Tibial artery (tissue), 4 donors: ENCODE data around the gene SLC39A11.

Source experiments
- DNase-seq, 2 donors: peaks; one replicate each; pipeline ENCODE4 v3.0.0-alpha.2; 2019
- H3K27ac ChIP-seq, 2 donors: fragments of 200-600 bp; sonication (generic) in 1 of 2; 1 replicate in 1 of 2; 2 replicates in 1 of 2; pipeline ENCODE4 v1.5.1; 2018 to 2019; ENCODE audit warnings: mild to moderate bottlenecking in 1 of 2
- H3K27me3 ChIP-seq, 2 donors: fragments of 200-600 bp; sonication (generic) in 1 of 2; one replicate each; pipeline versions ENCODE4 v1.5.1 to v1.6.0; 2016 to 2019
- H3K36me3 ChIP-seq, 3 donors: fragments of 200-600 bp; sonication (generic) in 2 of 3; one replicate each; pipeline ENCODE4 v1.5.1; 2016 to 2019; ENCODE audit warnings: mild to moderate bottlenecking in 2 of 3
- H3K4me1 ChIP-seq, 4 donors: fragments of 200-600 bp; sonication (generic) in 2 of 4; 1 replicate in 3 of 4; 2 replicates in 1 of 4; pipeline ENCODE4 v1.5.1; 2016 to 2019
- H3K4me3 ChIP-seq, 2 donors: fragments of 200-600 bp; sonication (generic) in 1 of 2; 1 replicate in 1 of 2; 2 replicates in 1 of 2; pipeline ENCODE4 v1.5.1; 2018 to 2019; ENCODE audit warnings: mild to moderate bottlenecking in 2 of 2
- H3K9me3 ChIP-seq, 3 donors: fragments of 200-600 bp; sonication (generic) in 1 of 3; one replicate each; pipeline ENCODE4 v1.5.1; 2016 to 2019
- CTCF ChIP-seq, 2 experiments: fragments of 200-600 bp in 1 of 2; fragments of 450-650 bp in 1 of 2; IDR thresholded peaks; one replicate each; pipeline ENCODE4 v1.5.1; 2017 to 2019; ENCODE audit warnings: antibody characterized with exemption in 2 of 2, mild to moderate bottlenecking in 1 of 2, moderate library complexity in 1 of 2
- intact Hi-C: fragments of 100-400 bp; cut with DNase I; formaldehyde crosslinking; loops from one replicate; pipeline ENCODE4 v1.15.0; 2023; ENCODE audit warnings: low total_unique reads

Gene SLC39A11

GRCh38 chr17:73039282-73039681 lies 53.2 kb downstream of the SLC39A11 start:
- intact Hi-C loops, result no loop called here

DNA sequence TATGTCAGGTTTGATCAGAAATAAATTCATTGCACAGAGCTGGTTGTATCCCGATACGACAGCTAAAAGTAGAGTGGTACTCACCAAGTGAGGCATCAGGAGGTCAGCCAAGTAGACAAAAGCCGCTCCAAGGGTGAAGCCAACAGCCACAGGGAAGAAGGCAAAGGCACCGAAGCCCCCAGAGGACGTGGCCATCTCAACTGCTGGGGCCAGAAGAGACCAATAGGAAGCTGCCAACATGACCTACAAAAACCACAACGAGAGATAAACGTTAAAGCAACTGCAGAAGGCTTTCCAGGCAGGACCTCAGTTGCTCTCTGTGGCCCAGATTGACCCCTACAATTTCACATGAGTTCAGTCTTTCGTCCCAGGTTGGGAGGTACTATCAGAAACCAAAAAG lies 61.0 kb downstream of the SLC39A11 start:
- Histone ChIP-seq H3K36me3 (peaks cover 5 to 24% (median 18%) of the 10 kb centered on the region in 3 donors), H3K27ac (no peak overlapping the region), H3K4me1 (no peaks in the 10 kb centered on the region), H3K27me3 (no peaks in the 10 kb centered on the region), H3K4me3 (no peak overlapping the region), H3K9me3 (no peaks in the 10 kb centered on the region)
- intact Hi-C loops, result no loop called here
- no peak for TF ChIP-seq CTCF (IDR thresholded peaks at IDR 0.05)
- no peak for DNase-seq

More at GRCh38 chr17:73039282-73039681, 53.2 kb downstream of the SLC39A11 start:
- Histone ChIP-seq H3K27me3 (no peaks in the 10 kb centered on the region), H3K27ac (no peak overlapping the region), H3K36me3 (no peaks in the 10 kb centered on the region), H3K4me1 (peaks cover 0 to 16% (median 12%) of the 10 kb centered on the region in 4 donors), H3K4me3 (no peak overlapping the region), H3K9me3 (no peaks in the 10 kb centered on the region)
- DNase-seq, result no peak
- TF ChIP-seq CTCF (IDR thresholded peaks at IDR 0.05), result no peak

- no peak for DNase-seq
- TF ChIP-seq CTCF (IDR thresholded peaks at IDR 0.05), result no peak
- Histone ChIP-seq H3K9me3 (no peaks in the 10 kb centered on the region), H3K4me3 (no peak overlapping the region), H3K36me3 (peaks cover 5 to 24% (median 18%) of the 10 kb centered on the region in 3 donors), H3K27ac (no peak overlapping the region), H3K4me1 (no peaks in the 10 kb centered on the region), H3K27me3 (no peaks in the 10 kb centered on the region)
- intact Hi-C loops, result no loop called here
Observed at GRCh38 chr17:73030995-73031394, 61.5 kb downstream of the SLC39A11 start.

- Histone ChIP-seq H3K4me1 (no peaks in the 10 kb centered on the region), H3K4me3 (no peak overlapping the region), H3K27me3 (no peaks in the 10 kb centered on the region), H3K9me3 (no peaks in the 10 kb centered on the region), H3K27ac (no peak overlapping the region), H3K36me3 (peaks cover 5 to 24% (median 18%) of the 10 kb centered on the region in 3 donors)
- TF ChIP-seq CTCF (IDR thresholded peaks at IDR 0.05), result no peak
- DNase-seq, result no peak
- intact Hi-C loops, result no loop called here
Observed at GRCh38 chr17:73030501-73030921, 62.0 kb downstream of the SLC39A11 start.

DNA sequence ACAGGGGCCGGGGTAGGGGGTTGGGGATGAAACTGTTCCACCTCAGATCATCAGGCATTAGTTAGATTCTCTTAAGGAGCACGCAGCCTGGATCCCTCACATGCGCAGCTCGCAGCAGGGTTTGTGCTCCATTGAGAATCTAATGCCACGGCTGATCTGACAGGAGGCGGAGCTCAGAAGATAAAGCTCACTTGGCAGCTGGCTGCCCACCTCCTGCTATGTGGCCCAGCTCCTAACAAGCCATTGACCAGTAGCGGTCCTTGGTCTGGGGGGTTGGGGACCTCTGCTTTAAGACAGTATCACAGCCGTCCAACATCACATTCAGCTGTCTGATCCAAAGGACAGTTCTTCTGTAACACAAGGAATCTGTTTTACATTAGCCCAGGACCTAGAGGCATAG lies 62.5 kb downstream of the SLC39A11 start:
- intact Hi-C loops, result no loop called here
- Histone ChIP-seq H3K36me3 (peaks cover 5 to 24% (median 18%) of the 10 kb centered on the region in 3 donors), H3K27ac (no peak overlapping the region), H3K4me1 (no peaks in the 10 kb centered on the region), H3K4me3 (no peak overlapping the region), H3K27me3 (no peaks in the 10 kb centered on the region), H3K9me3 (no peaks in the 10 kb centered on the region)
- no peak for DNase-seq
- TF ChIP-seq CTCF (IDR thresholded peaks at IDR 0.05), result no peak

DNA sequence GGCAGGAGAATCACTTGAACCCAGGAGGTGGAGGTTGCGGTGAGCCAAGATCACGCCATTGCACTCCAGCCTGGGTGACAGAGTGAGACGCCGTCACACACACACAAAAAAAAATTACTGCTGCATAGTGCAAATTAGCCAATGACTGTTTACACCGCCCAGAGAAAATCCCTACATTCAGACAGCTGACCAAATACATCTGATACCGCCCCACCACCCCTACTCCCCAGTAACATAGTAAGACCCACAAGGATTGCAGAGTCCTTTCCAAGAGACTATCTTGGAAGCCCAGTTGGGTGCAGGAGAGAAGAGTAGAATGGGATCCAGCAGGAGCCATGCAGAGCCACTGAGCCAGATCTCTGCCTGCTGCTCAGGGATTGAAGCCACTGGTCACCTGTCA lies 63.5 kb downstream of the SLC39A11 start:
- no peaks in the 10 kb centered on the region for H3K27me3 ChIP-seq
- no peak for DNase-seq
- H3K4me3 ChIP-seq, result no peak overlapping the region
- H3K27ac ChIP-seq, result no peak overlapping the region
- no peaks in the 10 kb centered on the region for H3K4me1 ChIP-seq
- H3K36me3 ChIP-seq, result peaks cover 5 to 24% (median 18%) of the 10 kb centered on the region in 3 donors
- H3K9me3 ChIP-seq, result peaks cover 0 to under 1% (median 0%) of the 10 kb centered on the region in 3 donors
- TF ChIP-seq CTCF (IDR thresholded peaks at IDR 0.05), result no peak
- intact Hi-C loops, result no loop called here
